Measurements from ENCODE around the gene BOC. TPM values are rescaled to one million over a fixed set of nuclear protein-coding genes. Genes with fewer than 3 reads are reported as not detected.

BOC gene
- total RNA-seq, 4 donors from 2014 or later = 103 to 169 (median 105) TPM

DNA sequence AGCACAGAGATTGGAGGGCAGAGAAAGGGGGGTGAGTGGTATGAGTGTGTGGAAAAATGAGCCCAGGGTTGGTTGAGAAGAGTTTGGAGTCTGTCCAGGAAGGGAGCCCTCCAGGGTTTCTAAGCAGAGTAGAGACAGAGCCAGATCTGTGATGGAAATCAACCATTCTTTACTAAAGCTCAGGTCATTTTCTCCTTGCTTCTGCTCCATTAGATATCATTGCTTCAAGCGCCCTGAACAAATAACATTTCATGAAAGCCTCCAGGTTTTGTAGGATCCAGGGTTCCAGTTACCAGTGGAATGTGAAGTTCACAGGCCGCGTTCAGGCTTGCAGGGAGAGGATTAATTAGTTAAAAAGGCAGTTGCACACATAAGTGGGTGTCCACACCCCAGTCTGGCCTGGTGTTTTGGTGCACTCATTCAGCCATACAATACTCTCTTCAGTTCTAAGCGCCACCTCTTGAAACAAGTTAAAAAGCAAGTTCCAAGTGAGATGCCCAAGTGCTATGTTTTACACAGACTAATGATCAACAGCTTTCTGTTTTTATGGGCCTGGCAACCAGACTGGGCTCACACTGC, 16.4 kb upstream of the BOC start:
- intact Hi-C loops (cut with DNase I; ENCODE audit: low total_unique reads) = no loop called here
- no peaks in the 10 kb centered on the region for H3K4me1 ChIP-seq
- H3K27me3 ChIP-seq = no peaks in the 10 kb centered on the region
- H3K27ac ChIP-seq = peak overlapping the region in 1 of 2 donors; percentile 26
- H3K9me3 ChIP-seq = no peaks in the 10 kb centered on the region
- TF ChIP-seq, protein P1, sequence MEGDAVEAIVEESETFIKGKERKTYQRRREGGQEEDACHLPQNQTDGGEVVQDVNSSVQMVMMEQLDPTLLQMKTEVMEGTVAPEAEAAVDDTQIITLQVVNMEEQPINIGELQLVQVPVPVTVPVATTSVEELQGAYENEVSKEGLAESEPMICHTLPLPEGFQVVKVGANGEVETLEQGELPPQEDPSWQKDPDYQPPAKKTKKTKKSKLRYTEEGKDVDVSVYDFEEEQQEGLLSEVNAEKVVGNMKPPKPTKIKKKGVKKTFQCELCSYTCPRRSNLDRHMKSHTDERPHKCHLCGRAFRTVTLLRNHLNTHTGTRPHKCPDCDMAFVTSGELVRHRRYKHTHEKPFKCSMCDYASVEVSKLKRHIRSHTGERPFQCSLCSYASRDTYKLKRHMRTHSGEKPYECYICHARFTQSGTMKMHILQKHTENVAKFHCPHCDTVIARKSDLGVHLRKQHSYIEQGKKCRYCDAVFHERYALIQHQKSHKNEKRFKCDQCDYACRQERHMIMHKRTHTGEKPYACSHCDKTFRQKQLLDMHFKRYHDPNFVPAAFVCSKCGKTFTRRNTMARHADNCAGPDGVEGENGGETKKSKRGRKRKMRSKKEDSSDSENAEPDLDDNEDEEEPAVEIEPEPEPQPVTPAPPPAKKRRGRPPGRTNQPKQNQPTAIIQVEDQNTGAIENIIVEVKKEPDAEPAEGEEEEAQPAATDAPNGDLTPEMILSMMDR (IDR thresholded peaks at IDR 0.05) = no peak
- TF ChIP-seq POLR2A (IDR thresholded peaks at IDR 0.05) = no peak
- H3K36me3 ChIP-seq = no peaks in the 10 kb centered on the region
- no peak overlapping the region for H3K4me3 ChIP-seq
- DNase-seq = no peak

DNA sequence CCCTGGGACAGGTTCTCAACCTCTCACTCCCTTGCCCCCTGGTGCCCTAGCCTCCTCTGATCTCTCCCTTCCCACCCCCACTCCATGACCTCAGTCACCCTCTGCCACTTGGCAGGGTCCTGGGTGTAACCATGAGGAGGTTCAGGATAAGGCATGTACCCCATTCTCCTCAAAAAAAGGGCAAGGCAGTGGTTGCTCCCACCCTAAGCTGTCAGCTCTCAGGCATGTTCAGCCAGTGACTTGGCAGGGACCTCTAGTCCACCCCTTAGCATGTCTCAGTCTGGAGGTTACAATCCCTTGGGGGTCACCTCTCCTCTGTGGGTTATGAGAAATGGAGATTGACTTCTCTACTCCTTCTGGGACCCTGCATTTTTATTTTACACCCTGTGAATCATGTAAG, 11.0 kb upstream of the BOC start:
- Histone ChIP-seq H3K27me3 (no peaks in the 10 kb centered on the region), H3K4me3 (no peak overlapping the region), H3K9me3 (no peaks in the 10 kb centered on the region), H3K36me3 (no peaks in the 10 kb centered on the region), H3K4me1 (no peaks in the 10 kb centered on the region), H3K27ac (no peak overlapping the region)
- no peak for DNase-seq
- no peak for TF ChIP-seq POLR2A (IDR thresholded peaks at IDR 0.05)
- TF ChIP-seq, protein P1 (IDR thresholded peaks at IDR 0.05) = no peak
- intact Hi-C loops (cut with DNase I; ENCODE audit: low total_unique reads) = no loop called here

GRCh38 chr3:113200946-113201345, 10.4 kb upstream of the BOC start:
- no peaks in the 10 kb centered on the region for H3K9me3 ChIP-seq
- DNase-seq = no peak
- TF ChIP-seq, protein P1 (IDR thresholded peaks at IDR 0.05) = no peak
- no peak for TF ChIP-seq POLR2A (IDR thresholded peaks at IDR 0.05)
- no peaks in the 10 kb centered on the region for H3K36me3 ChIP-seq
- no peaks in the 10 kb centered on the region for H3K27me3 ChIP-seq
- H3K4me3 ChIP-seq = no peak overlapping the region
- H3K27ac ChIP-seq = no peak overlapping the region
- no peaks in the 10 kb centered on the region for H3K4me1 ChIP-seq
- intact Hi-C loops (cut with DNase I; ENCODE audit: low total_unique reads) = no loop called here

DNA sequence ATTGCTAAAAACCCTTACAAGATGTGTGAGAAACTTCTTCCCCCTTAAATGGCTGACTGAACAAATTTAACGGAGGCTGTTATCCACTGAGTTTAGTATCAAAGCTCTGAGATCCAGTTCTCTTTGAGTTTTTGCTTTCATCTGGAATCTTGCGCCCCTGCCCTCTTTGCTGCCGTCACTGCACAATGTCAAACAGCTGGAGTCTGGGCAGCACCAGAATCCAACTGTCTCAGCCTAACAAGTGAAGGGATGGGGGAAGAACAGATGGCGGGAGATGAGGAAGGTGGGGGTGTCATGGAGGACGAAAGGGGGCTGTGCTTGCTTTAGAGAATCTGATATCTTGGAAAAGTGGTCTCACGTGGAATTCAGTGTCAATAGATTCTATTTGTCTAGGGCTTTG, 7.0 kb upstream of the BOC start:
- TF ChIP-seq, protein P1 (IDR thresholded peaks at IDR 0.05) = no peak
- TF ChIP-seq POLR2A (IDR thresholded peaks at IDR 0.05) = no peak
- no peak for DNase-seq
- no peaks in the 10 kb centered on the region for H3K9me3 ChIP-seq
- H3K4me3 ChIP-seq = no peak overlapping the region
- H3K4me1 ChIP-seq = no peaks in the 10 kb centered on the region
- H3K27ac ChIP-seq = no peak overlapping the region
- H3K27me3 ChIP-seq = no peaks in the 10 kb centered on the region
- intact Hi-C loops (cut with DNase I; ENCODE audit: low total_unique reads) = no loop called here
- no peaks in the 10 kb centered on the region for H3K36me3 ChIP-seq

DNA sequence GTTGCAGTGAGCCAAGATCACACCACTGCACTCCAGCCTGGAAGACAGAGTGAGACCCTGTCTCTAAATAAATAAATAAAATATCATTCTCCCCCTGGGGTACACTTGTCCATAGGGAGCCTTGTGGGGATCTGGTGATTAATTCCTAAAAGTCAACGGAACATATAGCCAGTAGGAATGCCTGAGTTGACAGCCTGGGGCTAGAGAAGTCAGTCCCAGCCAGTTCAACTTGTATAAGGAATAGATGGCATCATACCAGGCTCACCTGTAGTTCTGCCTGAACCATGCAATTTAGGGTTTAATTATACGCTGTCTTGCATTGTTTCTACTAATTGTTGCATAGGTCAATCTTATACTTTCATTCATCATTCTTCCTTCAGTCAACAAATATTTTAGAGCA, 5.9 kb upstream of the BOC start:
- no peak for DNase-seq
- H3K4me3 ChIP-seq = no peak overlapping the region
- H3K27ac ChIP-seq = no peak overlapping the region
- H3K36me3 ChIP-seq = no peaks in the 10 kb centered on the region
- H3K9me3 ChIP-seq = no peaks in the 10 kb centered on the region
- no peaks in the 10 kb centered on the region for H3K4me1 ChIP-seq
- TF ChIP-seq, protein P1 (IDR thresholded peaks at IDR 0.05) = no peak
- no peak for TF ChIP-seq POLR2A (IDR thresholded peaks at IDR 0.05)
- H3K27me3 ChIP-seq = no peaks in the 10 kb centered on the region
- intact Hi-C loops (cut with DNase I; ENCODE audit: low total_unique reads) = no loop called here
